ENCODE results near the gene MARCHF3.

The MARCHF3 gene

GRCh38 chr5:126875303-126875785 is 155.0 kb downstream of the MARCHF3 start:
- DNase-seq (ENCODE audit: low spot score) = no peak

GRCh38 chr5:126872561-126873354 is 157.6 kb downstream of the MARCHF3 start:
- no peak for DNase-seq (ENCODE audit: low spot score)

GRCh38 chr5:126871441-126871840 is 158.9 kb downstream of the MARCHF3 start:
- no peak for DNase-seq (ENCODE audit: low spot score)

GRCh38 chr5:126869005-126869451 is 161.3 kb downstream of the MARCHF3 start:
- no peak for DNase-seq (ENCODE audit: low spot score)

GRCh38 chr5:126868338-126869004 is 161.9 kb downstream of the MARCHF3 start:
- no peak for DNase-seq (ENCODE audit: low spot score)

GRCh38 chr5:126866851-126867636 is 163.3 kb downstream of the MARCHF3 start:
- DNase-seq (ENCODE audit: low spot score) = no peak

GRCh38 chr5:126865299-126865698 is 165.1 kb downstream of the MARCHF3 start:
- DNase-seq (ENCODE audit: low spot score) = no peak

GRCh38 chr5:126864042-126864688 is 166.2 kb downstream of the MARCHF3 start:
- DNase-seq (ENCODE audit: low spot score) = no peak

- DNase-seq (ENCODE audit: low spot score) = no peak
These were observed 167.0 kb downstream of the MARCHF3 start for GRCh38 chr5:126863402-126863801.

GRCh38 chr5:126858441-126858840 is 171.9 kb downstream of the MARCHF3 start:
- no peak for DNase-seq (ENCODE audit: low spot score)

GRCh38 chr5:126857472-126858410 is 172.6 kb downstream of the MARCHF3 start:
- no peak for DNase-seq (ENCODE audit: low spot score)

GRCh38 chr5:126855266-126855665 is 175.1 kb downstream of the MARCHF3 start:
- DNase-seq (ENCODE audit: low spot score) = no peak

- DNase-seq (ENCODE audit: low spot score) = no peak
These were observed 175.7 kb downstream of the MARCHF3 start for GRCh38 chr5:126854526-126855110.

GRCh38 chr5:126853541-126854307 is 176.6 kb downstream of the MARCHF3 start:
- DNase-seq (ENCODE audit: low spot score) = peak; percentile 26

GRCh38 chr5:126852841-126853271 is 177.5 kb downstream of the MARCHF3 start:
- no peak for DNase-seq (ENCODE audit: low spot score)

GRCh38 chr5:126852091-126852571 is 178.2 kb downstream of the MARCHF3 start:
- no peak for DNase-seq (ENCODE audit: low spot score)

GRCh38 chr5:126851501-126852011 is 178.8 kb downstream of the MARCHF3 start:
- DNase-seq (ENCODE audit: low spot score) = no peak

GRCh38 chr5:126849101-126849678 is 181.2 kb downstream of the MARCHF3 start:
- no peak for DNase-seq (ENCODE audit: low spot score)

GRCh38 chr5:126848253-126848652 is 182.1 kb downstream of the MARCHF3 start:
- DNase-seq (ENCODE audit: low spot score) = no peak
